Measurements from ENCODE around the gene TSPO. TPM values are rescaled to one million over a fixed set of nuclear protein-coding genes. Genes with fewer than 3 reads are reported as not detected.

Gene TSPO
- polyA plus RNA-seq, 1 of the 3 experiments (the other 2 are of a cell fraction), result 156 TPM

GRCh38 chr22:43109921-43110443 lies 41.4 kb upstream of the TSPO start:
- Histone ChIP-seq H3K4me3 (ENCODE audit: low read depth in 2 of 2, low read length in 1 of 2) (peak overlapping the region in 1 of 2 experiments; percentile 44; a peak in 3 of 4 replicates), H3K9me3 (no peaks in the 10 kb centered on the region), H3K4me1 (ENCODE audit: control insufficient read depth in 1 of 2, insufficient read depth in 2 of 2, low read depth in 1 of 2, low read length in 1 of 2) (no peaks in the 10 kb centered on the region; a peak in 1 of 4 replicates), H3K27me3 (ENCODE audit: insufficient read depth) (no peaks in the 10 kb centered on the region), H3K9ac (no peak overlapping the region), H3K79me2 (ENCODE audit: insufficient read depth) (no peaks in the 10 kb centered on the region), H2AFZ (ENCODE audit: low read depth) (no peak overlapping the region), H3K36me3 (replicated peaks in 1 of 2; ENCODE audit: control insufficient read depth in 1 of 2, insufficient read depth in 2 of 2, low read length in 1 of 2) (no peaks in the 10 kb centered on the region), H3F3A (replicated peaks; ENCODE audit: insufficient read depth) (no peaks in the 10 kb centered on the region), H3K4me2 (peak overlapping the region; percentile 70; the same call in 1 of the 2 replicates), H4K20me1 (ENCODE audit: insufficient read depth) (no peaks in the 10 kb centered on the region), H3K27ac (ENCODE audit: low read depth in 2 of 2, low read length in 1 of 2) (no peak overlapping the region), H3K9me2 (no peaks in the 10 kb centered on the region)
- TF ChIP-seq USF2 (IDR thresholded peaks at IDR 0.05; ENCODE audit: borderline replicate concordance, low read depth, low read length), result no peak
- TF ChIP-seq RFX5 (IDR thresholded peaks at IDR 0.05; ENCODE audit: low read length), result no peak
- ChIA-PET POLR2A (no interaction called here), CTCF (interaction anchor here (0.8 to 1.7 kb wide), 6 partner anchors 9 to 243 kb away, joined by 3 to 5 read pairs (median 4); no protein-coding TSS in a partner anchor)
- WGBS (ENCODE audit: low lambda C conversion rate), result 18% methylated on average over 12 of the region's 32 CpGs
- no peak for DNase-seq

- peak; percentile 74 for DNase-seq
- 4% methylated on average over 5 of the region's 49 CpGs for WGBS (ENCODE audit: low lambda C conversion rate)
- Histone ChIP-seq H2AFZ (ENCODE audit: low read depth) (0 out of 2 replicates have a peak within 1 kb of the TSS, but pooled peaks have one; percentile 46), H3K9me3 (no peaks in the 10 kb centered on the region), H3K4me1 (ENCODE audit: control insufficient read depth in 1 of 2, insufficient read depth in 2 of 2, low read depth in 1 of 2, low read length in 1 of 2) (no peaks in the 10 kb centered on the region; a peak in 1 of 4 replicates), H3K79me2 (ENCODE audit: insufficient read depth) (no peaks in the 10 kb centered on the region), H3K27me3 (ENCODE audit: insufficient read depth) (no peaks in the 10 kb centered on the region), H3K9me2 (no peaks in the 10 kb centered on the region), H3K36me3 (replicated peaks in 1 of 2; ENCODE audit: control insufficient read depth in 1 of 2, insufficient read depth in 2 of 2, low read length in 1 of 2) (no peaks in the 10 kb centered on the region), H3F3A (replicated peaks; ENCODE audit: insufficient read depth) (no peaks in the 10 kb centered on the region), H3K9ac (no peak within 1 kb of the TSS), H3K27ac (ENCODE audit: low read depth in 2 of 2, low read length in 1 of 2) (no peak within 1 kb of the TSS), H4K20me1 (ENCODE audit: insufficient read depth) (no peaks in the 10 kb centered on the region), H3K4me2 (peak within 1 kb of the TSS; percentile 70; the same call in 1 of the 2 replicates), H3K4me3 (ENCODE audit: low read depth in 2 of 2, low read length in 1 of 2) (peak within 1 kb of the TSS; percentile 37 to 44)
- ChIA-PET POLR2A (no interaction called here), CTCF (interaction anchor here (0.8 to 1.7 kb wide), 6 partner anchors 9 to 243 kb away, joined by 3 to 5 read pairs (median 4); no protein-coding TSS in a partner anchor)
- TF ChIP-seq TEAD4 (IDR thresholded peaks at IDR 0.05; ENCODE audit: borderline replicate concordance, insufficient read depth) (no peak), POLR2AphosphoS5 (IDR thresholded peaks at IDR 0.05; ENCODE audit: low read depth, low read length) (no peak), PBX3 (IDR thresholded peaks at IDR 0.05) (no peak), GABPA (IDR thresholded peaks at IDR 0.05; ENCODE audit: low read depth) (no peak), SMC3 (IDR thresholded peaks at IDR 0.05; ENCODE audit: low read depth, low read length) (0 out of 2 replicates have a peak, but pooled peaks have one; percentile 16), EZH2phosphoT487 (IDR thresholded peaks at IDR 0.05; ENCODE audit: borderline replicate concordance, low read depth) (no peak), USF1 (IDR thresholded peaks at IDR 0.05; ENCODE audit: borderline replicate concordance, low read depth) (no peak), JUND (IDR thresholded peaks at IDR 0.05) (no peak), RFX5 (IDR thresholded peaks at IDR 0.05; ENCODE audit: low read length) (no peak)
Measured at GRCh38 chr22:43110444-43110926, 40.9 kb upstream of the TSPO start, which contains the start of gene BIK. Gene BIK (plus strand): TSS chr22:43110750. CDS start chr22:43124023, 13,273 bp downstream.

All from SK-N-SH (cell line).